Activated CD8-positive, alpha-beta T cell treated with anti-CD3 and anti-CD28 coated beads, Interleukin-2, amount 10 ng/mL, durations not matched to agents 7 days and 5 days (primary cell): ENCODE results near the gene MTG1. TPM values are rescaled to one million over a fixed set of nuclear protein-coding genes. Genes with fewer than 3 reads are reported as not detected.

Experiments
- ATAC-seq: fragments of 150-1000 bp; cut with Tn5 transposase; one replicate; pipeline ENCODE4 v1.10.0; 2021; ENCODE audit warnings: moderate library complexity
- CTCF ChIA-PET: fragments of 350-600 bp; sonication (Branson Sonifier 250); formaldehyde crosslinking; loops from one replicate; lab custom pipeline; 2021; ENCODE audit warnings: antibody characterized with exemption; lab: Charles Lee
- POLR2A ChIA-PET: fragments of 350-600 bp; sonication (Branson Sonifier 250); formaldehyde crosslinking; loops from one replicate; lab custom pipeline; 2021; ENCODE audit warnings: antibody characterized with exemption; lab: Charles Lee
- DNase-seq: peaks from one replicate; pipeline ENCODE4 v3.0.0-alpha.2; 2020
- H3K27ac Mint-ChIP-seq: one replicate; pipeline ENCODE4 v1.8.0; 2021; ENCODE audit warnings: mild to moderate bottlenecking, mixed read lengths
- H3K27me3 Mint-ChIP-seq: one replicate; pipeline ENCODE4 v1.8.0; 2021; ENCODE audit warnings: low read depth, mixed read lengths
- H3K36me3 Mint-ChIP-seq: one replicate; pipeline ENCODE4 v1.8.0; 2021; ENCODE audit warnings: low read depth, mixed read lengths
- H3K4me1 Mint-ChIP-seq: one replicate; pipeline ENCODE4 v1.8.0; 2021; ENCODE audit warnings: low read depth, mixed read lengths
- H3K4me3 Mint-ChIP-seq: one replicate; pipeline ENCODE4 v1.8.0; 2021; ENCODE audit warnings: mild to moderate bottlenecking, mixed read lengths
- H3K9me3 Mint-ChIP-seq: one replicate; pipeline ENCODE4 v1.8.0; 2022; ENCODE audit warnings: mixed read lengths; ENCODE audit not compliant: insufficient read depth
- total RNA-seq, 2 experiments: library from RNA; stranded (reverse); gene quantifications; one replicate each; pipeline ENCODE4 v1.2.3, GENCODE V29; 2021

The MTG1 gene
- total RNA-seq, 2 experiments from 2014 or later, result 51.8 to 54.8 TPM

GRCh38 chr10:133394801-133395221 lies 854 bp downstream of the MTG1 start:
- Mint-ChIP-seq H3K27ac (peak overlapping the region; percentile 90), H3K4me3 (peak overlapping the region; percentile 91), H3K9me3 (no peaks in the 10 kb centered on the region), H3K36me3 (peaks cover 37% of the 10 kb centered on the region), H3K4me1 (peaks cover 47% of the 10 kb centered on the region), H3K27me3 (no peaks in the 10 kb centered on the region)
- ATAC-seq (no peak), DNase-seq (no peak)
- CTCF ChIA-PET, result interaction anchor here (1.3 kb wide), 1 partner anchor 65 kb away, joined by 3 read pairs; no protein-coding TSS in a partner anchor
- POLR2A ChIA-PET, result no interaction called here

GRCh38 chr10:133396035-133396624 lies 2.2 kb downstream of the MTG1 start:
- no peak for ATAC-seq
- peak overlapping the region; percentile 90 for H3K27ac Mint-ChIP-seq
- H3K4me3 Mint-ChIP-seq, result peak overlapping the region; percentile 91
- no peaks in the 10 kb centered on the region for H3K27me3 Mint-ChIP-seq
- H3K4me1 Mint-ChIP-seq, result peaks cover 46% of the 10 kb centered on the region
- CTCF ChIA-PET, result interaction anchor here (1.3 kb wide), 1 partner anchor 67 kb away, joined by 3 read pairs; no protein-coding TSS in a partner anchor
- no peaks in the 10 kb centered on the region for H3K9me3 Mint-ChIP-seq
- peaks cover 43% of the 10 kb centered on the region for H3K36me3 Mint-ChIP-seq
- DNase-seq, result no peak
- POLR2A ChIA-PET, result no interaction called here

- H3K27ac Mint-ChIP-seq, result peak overlapping the region; percentile 45
These were observed 4.0 kb downstream of the MTG1 start for GRCh38 chr10:133397938-133398337.

GRCh38 chr10:133399123-133399601 lies 5.2 kb downstream of the MTG1 start:
- POLR2A ChIA-PET, result no interaction called here
- CTCF ChIA-PET, result no interaction called here
- ATAC-seq (no peak), DNase-seq (no peak)
- Mint-ChIP-seq H3K36me3 (peaks cover 61% of the 10 kb centered on the region), H3K4me1 (peaks cover 40% of the 10 kb centered on the region), H3K9me3 (no peaks in the 10 kb centered on the region), H3K27ac (no peak overlapping the region), H3K4me3 (no peak overlapping the region), H3K27me3 (no peaks in the 10 kb centered on the region)

More at GRCh38 chr10:133397938-133398337, 4.0 kb downstream of the MTG1 start:
- no peak overlapping the region for H3K4me3 Mint-ChIP-seq
- POLR2A ChIA-PET, result no interaction called here
- CTCF ChIA-PET, result no interaction called here
- no peak for DNase-seq
- H3K9me3 Mint-ChIP-seq, result no peaks in the 10 kb centered on the region
- H3K36me3 Mint-ChIP-seq, result peaks cover 54% of the 10 kb centered on the region
- H3K27me3 Mint-ChIP-seq, result no peaks in the 10 kb centered on the region
- peaks cover 39% of the 10 kb centered on the region for H3K4me1 Mint-ChIP-seq
- no peak for ATAC-seq

- no peak for DNase-seq
- H3K36me3 Mint-ChIP-seq, result peaks cover 66% of the 10 kb centered on the region
- ChIA-PET POLR2A (interaction anchor here (0.6 to 1.1 kb wide), 2 partner anchors 11 to 162 kb away, joined by 3 read pairs; no protein-coding TSS in a partner anchor), CTCF (interaction anchor here (1.0 to 1.5 kb wide), 2 partner anchors 10 to 71 kb away, joined by 7 to 8 read pairs; no protein-coding TSS in a partner anchor)
- ATAC-seq, result peak; percentile 85
- peak overlapping the region; percentile 80 for H3K27ac Mint-ChIP-seq
- H3K27me3 Mint-ChIP-seq, result no peaks in the 10 kb centered on the region
- peaks cover 33% of the 10 kb centered on the region for H3K4me1 Mint-ChIP-seq
- no peak overlapping the region for H3K4me3 Mint-ChIP-seq
- no peaks in the 10 kb centered on the region for H3K9me3 Mint-ChIP-seq
These were observed 6.9 kb downstream of the MTG1 start for GRCh38 chr10:133400624-133401424.

- Mint-ChIP-seq H3K27me3 (no peaks in the 10 kb centered on the region), H3K4me3 (no peak overlapping the region), H3K4me1 (peaks cover 37% of the 10 kb centered on the region), H3K27ac (peak overlapping the region; percentile 80), H3K36me3 (peaks cover 69% of the 10 kb centered on the region), H3K9me3 (no peaks in the 10 kb centered on the region)
- ChIA-PET CTCF (interaction anchor here (1.0 to 1.5 kb wide), 2 partner anchors 11 to 72 kb away, joined by 7 to 8 read pairs; no protein-coding TSS in a partner anchor), POLR2A (interaction anchor here (0.6 to 1.1 kb wide), 2 partner anchors 11 to 162 kb away, joined by 3 read pairs; no protein-coding TSS in a partner anchor)
- no peak for ATAC-seq
- no peak for DNase-seq
These were observed 7.5 kb downstream of the MTG1 start for GRCh38 chr10:133401500-133401899.

- Mint-ChIP-seq H3K9me3 (no peaks in the 10 kb centered on the region), H3K4me1 (peaks cover 35% of the 10 kb centered on the region), H3K27me3 (no peaks in the 10 kb centered on the region), H3K36me3 (peaks cover 69% of the 10 kb centered on the region), H3K4me3 (no peak overlapping the region), H3K27ac (peak overlapping the region; percentile 58)
- POLR2A ChIA-PET, result no interaction called here
- no peak for DNase-seq
- CTCF ChIA-PET, result interaction anchor here (1.5 kb wide), 1 partner anchor 12 kb away, joined by 8 read pairs; no protein-coding TSS in a partner anchor
- ATAC-seq, result no peak
These were observed 8.2 kb downstream of the MTG1 start for GRCh38 chr10:133401981-133402725.

GRCh38 chr10:133403359-133403758 lies 9.4 kb downstream of the MTG1 start:
- ChIA-PET POLR2A (no interaction called here), CTCF (no interaction called here)
- Mint-ChIP-seq H3K36me3 (peaks cover 68% of the 10 kb centered on the region), H3K4me3 (no peak overlapping the region), H3K9me3 (no peaks in the 10 kb centered on the region), H3K27ac (no peak overlapping the region), H3K4me1 (peaks cover 34% of the 10 kb centered on the region), H3K27me3 (no peaks in the 10 kb centered on the region)
- ATAC-seq, result no peak
- no peak for DNase-seq

- Mint-ChIP-seq H3K4me3 (no peak overlapping the region), H3K27me3 (no peaks in the 10 kb centered on the region), H3K27ac (no peak overlapping the region), H3K36me3 (peaks cover 68% of the 10 kb centered on the region), H3K4me1 (peaks cover 34% of the 10 kb centered on the region), H3K9me3 (no peaks in the 10 kb centered on the region)
- POLR2A ChIA-PET, result no interaction called here
- ATAC-seq (no peak), DNase-seq (no peak)
- CTCF ChIA-PET, result no interaction called here
These were observed 9.8 kb downstream of the MTG1 start for GRCh38 chr10:133403784-133404183.

GRCh38 chr10:133405272-133405671 lies 11.3 kb downstream of the MTG1 start:
- Mint-ChIP-seq H3K4me3 (no peak overlapping the region), H3K36me3 (peaks cover 75% of the 10 kb centered on the region), H3K27me3 (no peaks in the 10 kb centered on the region), H3K27ac (no peak overlapping the region), H3K4me1 (peaks cover 28% of the 10 kb centered on the region), H3K9me3 (peaks cover 5% of the 10 kb centered on the region)
- CTCF ChIA-PET, result no interaction called here
- POLR2A ChIA-PET, result no interaction called here
- ATAC-seq (no peak), DNase-seq (no peak)

GRCh38 chr10:133405844-133406527 lies 12.0 kb downstream of the MTG1 start:
- peaks cover 23% of the 10 kb centered on the region for H3K4me1 Mint-ChIP-seq
- DNase-seq (no peak), ATAC-seq (no peak)
- H3K36me3 Mint-ChIP-seq, result peaks cover 78% of the 10 kb centered on the region
- no peak overlapping the region for H3K4me3 Mint-ChIP-seq
- ChIA-PET POLR2A (no interaction called here), CTCF (no interaction called here)
- H3K9me3 Mint-ChIP-seq, result peaks cover 12% of the 10 kb centered on the region
- H3K27ac Mint-ChIP-seq, result no peak overlapping the region
- H3K27me3 Mint-ChIP-seq, result no peaks in the 10 kb centered on the region
